Body of pancreas (tissue), 4 donors: Measurements from ENCODE around the gene PRKACA.

Source experiments
- CTCF ChIP-seq, 7 experiments: fragments of 450-650 bp in 4 of 7; fragments of 200-600 bp in 3 of 7; sonication (generic) in 3 of 7; IDR thresholded peaks; one replicate each; pipeline ENCODE4 v1.5.1; 2016 to 2019; ENCODE audit warnings: antibody characterized with exemption in 7 of 7
- POLR2A ChIP-seq, 3 donors: fragments of 450-650 bp; IDR thresholded peaks; one replicate each; pipeline ENCODE4 v1.6.1; 2016; ENCODE audit warnings: antibody characterized with exemption in 3 of 3, mild to moderate bottlenecking in 2 of 3

DNA sequence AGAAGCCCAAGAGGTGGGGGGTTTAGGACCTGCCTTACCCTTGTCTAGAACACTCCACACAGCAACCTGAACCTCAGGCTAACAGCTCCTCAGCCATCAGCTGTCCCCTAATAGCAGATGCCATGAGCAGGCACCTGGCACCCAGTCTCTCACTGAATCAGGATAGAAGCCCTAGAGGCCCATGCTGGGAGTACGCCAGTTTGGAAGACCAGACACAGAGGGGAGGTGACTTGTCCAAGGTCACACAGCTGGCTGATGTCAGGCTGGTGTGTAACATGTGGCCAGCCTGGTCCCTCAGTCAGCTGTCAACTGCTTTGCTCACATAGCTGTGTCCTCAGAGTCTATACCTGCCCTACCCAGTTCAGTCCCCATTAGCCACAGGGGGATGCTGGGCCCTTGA, 14.3 kb downstream of the PRKACA start:
- no peak for TF ChIP-seq CTCF (IDR thresholded peaks at IDR 0.05)
- TF ChIP-seq POLR2A (IDR thresholded peaks at IDR 0.05), result no peak
